ENCODE measurements around the gene AFAP1L1.

GRCh38 chr5:149325894-149326293 lies 54.2 kb downstream of the AFAP1L1 start:
- no peak for TF ChIP-seq EGR1 (IDR thresholded peaks at IDR 0.05; ENCODE audit: low read depth in 2 of 2)
- no peak for TF ChIP-seq JUND (IDR thresholded peaks at IDR 0.05)
- TF ChIP-seq ATF3 (IDR thresholded peaks at IDR 0.05): no peak
- TF ChIP-seq CTCF (IDR thresholded peaks at IDR 0.05; ENCODE audit: low read depth, low read length, missing input control): no peak
- TF ChIP-seq GABPA (IDR thresholded peaks at IDR 0.05 in 1 of 2, conservative IDR thresholded peaks at IDR 0.05 in 1 of 2): no peak

Data from liver (tissue), 3 donors.